SK-N-SH (cell line): Measurements from ENCODE around the gene DCUN1D3. TPM values are rescaled to one million over a fixed set of nuclear protein-coding genes. Genes with fewer than 3 reads are reported as not detected.

ENCODE experiments used
- CTCF ChIA-PET: fragments of 300-600, 350-600 bp; formaldehyde crosslinking; extraction: SDS; loops from one replicate; lab custom pipeline; 2021; lab: Yijun Ruan, JAX
- POLR2A ChIA-PET: fragments of 350-600 bp; sonication (Branson Sonifier 250); formaldehyde crosslinking; extraction: SDS; loops from one replicate; lab custom pipeline; 2020; ENCODE audit warnings: antibody characterized with exemption, inconsistent platforms; lab: Yijun Ruan, JAX
- DNase-seq: peaks from one replicate; pipeline ENCODE4 v3.0.0; 2012
- H2AFZ ChIP-seq: fragments of 200-600 bp; sonication (generic); 2 replicates; pipeline ENCODE4 v1.8.1; 2016; ENCODE audit warnings: antibody characterized with exemption, mild to moderate bottlenecking, low read depth
- H3F3A ChIP-seq: fragments of 200-600 bp; sonication (generic); replicated peaks from 2 replicates; pipeline ENCODE3; 2016; ENCODE audit warnings: antibody characterized with exemption, mild to moderate bottlenecking; ENCODE audit not compliant: insufficient read depth
- H3K27ac ChIP-seq, 2 experiments: fragments of 200-500 bp in 1 of 2; fragments of 200-600 bp in 1 of 2; sonication (Bioruptor generic) in 1 of 2; sonication (generic), shearing (Covaris generic) in 1 of 2; 2 replicates each; pipeline versions ENCODE4 v1.5.1 to v1.6.1; 2014 to 2016; ENCODE audit warnings: low read depth in 2 of 2, inconsistent platforms in 1 of 2, low read length in 1 of 2, mild to moderate bottlenecking in 1 of 2, mixed read lengths in 1 of 2
- H3K27me3 ChIP-seq: fragments of 200-600 bp; sonication (generic), shearing (Covaris generic); 2 replicates; pipeline ENCODE4 v1.6.1; 2016; ENCODE audit warnings: mixed run types; ENCODE audit not compliant: insufficient read depth
- H3K36me3 ChIP-seq, 2 experiments: fragments of 200-500 bp in 1 of 2; fragments of 200-600 bp in 1 of 2; sonication (Bioruptor generic) in 1 of 2; sonication (generic) in 1 of 2; replicated peaks in 1 of 2; 2 replicates each; pipeline versions ENCODE3 to v1.5.1; 2014 to 2016; ENCODE audit warnings: low read length in 1 of 2, mild to moderate bottlenecking in 1 of 2; ENCODE audit not compliant: insufficient read depth in 2 of 2, control insufficient read depth in 1 of 2
- H3K4me1 ChIP-seq, 2 experiments: fragments of 200-500 bp in 1 of 2; fragments of 200-600 bp in 1 of 2; sonication (Bioruptor generic) in 1 of 2; sonication (generic), shearing (Covaris generic) in 1 of 2; 2 replicates each; pipeline versions ENCODE4 v1.5.1 to v1.6.1; 2014 to 2016; ENCODE audit warnings: low read depth in 1 of 2, low read length in 1 of 2, mixed run types in 1 of 2; ENCODE audit not compliant: insufficient read depth in 2 of 2, control insufficient read depth in 1 of 2
- H3K4me2 ChIP-seq: fragments of 200-600 bp; sonication (generic), shearing (Covaris generic); 2 replicates; pipeline ENCODE4 v1.6.1; 2017; ENCODE audit warnings: mixed run types
- H3K4me3 ChIP-seq, 2 experiments: fragments of 200-500 bp in 1 of 2; fragments of 200-600 bp in 1 of 2; sonication (Bioruptor generic) in 1 of 2; sonication (generic), shearing (Covaris generic) in 1 of 2; 2 replicates each; pipeline versions ENCODE4 v1.5.1 to v1.8.1; 2014 to 2016; ENCODE audit warnings: low read depth in 2 of 2, inconsistent platforms in 1 of 2, low read length in 1 of 2, mild to moderate bottlenecking in 1 of 2, mixed read lengths in 1 of 2, moderate library complexity in 1 of 2
- H3K79me2 ChIP-seq: fragments of 200-600 bp; sonication (generic); 2 replicates; pipeline ENCODE4 v1.8.1; 2017; ENCODE audit warnings: mild to moderate bottlenecking; ENCODE audit not compliant: insufficient read depth
- H3K9ac ChIP-seq: fragments of 200-600 bp; sonication (generic); 2 replicates; pipeline ENCODE4 v1.6.1; 2017; ENCODE audit warnings: mixed run types
- H3K9me2 ChIP-seq: fragments of 200-600 bp; sonication (generic); 2 replicates; pipeline ENCODE4 v1.6.1; 2017; ENCODE audit warnings: mixed run types
- H3K9me3 ChIP-seq: fragments of 200-600 bp; sonication (generic); 2 replicates; pipeline ENCODE4 v1.6.1; 2017; ENCODE audit warnings: mixed run types, mild to moderate bottlenecking, moderate library complexity
- H4K20me1 ChIP-seq: fragments of 200-600 bp; sonication (generic); 2 replicates; pipeline ENCODE4 v1.6.1; 2017; ENCODE audit warnings: mild to moderate bottlenecking, mixed run types; ENCODE audit not compliant: insufficient read depth
- EP300 ChIP-seq, 2 experiments: IDR thresholded peaks; 2 replicates each; pipeline versions ENCODE4 v1.4.0 to v1.6.1; 2012; ENCODE audit warnings: borderline replicate concordance in 1 of 2, low read depth in 1 of 2, low read length in 1 of 2
- FOSL2 ChIP-seq: IDR thresholded peaks from 2 replicates; pipeline ENCODE4 v1.4.0; 2012; ENCODE audit warnings: low read depth, mild to moderate bottlenecking, moderate library complexity, borderline replicate concordance
- FOXJ3 ChIP-seq: sonication (generic); formaldehyde crosslinking; IDR thresholded peaks from 2 replicates; pipeline ENCODE4 v1.5.1; 2020; ENCODE audit warnings: mild to moderate bottlenecking, missing genetic modification reagents
- FOXM1 ChIP-seq: IDR thresholded peaks from 2 replicates; pipeline ENCODE4 v1.4.0; 2012; ENCODE audit warnings: low read depth, mild to moderate bottlenecking
- IRF3 ChIP-seq: fragments of 150-350 bp; IDR thresholded peaks from 2 replicates; pipeline ENCODE4 v1.6.1; 2016; ENCODE audit warnings: mild to moderate bottlenecking, low read depth, low read length
- JUND ChIP-seq: IDR thresholded peaks from 2 replicates; pipeline ENCODE4 v1.4.0; 2012
- MAX ChIP-seq: IDR thresholded peaks from 2 replicates; pipeline ENCODE4 v1.4.0; 2012; ENCODE audit warnings: low read depth
- MEF2A ChIP-seq: IDR thresholded peaks from 2 replicates; pipeline ENCODE4 v1.4.0; 2012; ENCODE audit warnings: low read depth, borderline replicate concordance
- MXI1 ChIP-seq: IDR thresholded peaks from 2 replicates; pipeline ENCODE4 v1.6.1; 2012; ENCODE audit warnings: mild to moderate bottlenecking, low read depth, low read length, improper control_type of control experiment
- NFIC ChIP-seq: IDR thresholded peaks from 2 replicates; pipeline ENCODE4 v1.4.0; 2012; ENCODE audit warnings: borderline replicate concordance
- PBX3 ChIP-seq: IDR thresholded peaks from 2 replicates; pipeline ENCODE4; 2012
- RCOR1 ChIP-seq: fragments of 150-350 bp; IDR thresholded peaks from 2 replicates; pipeline ENCODE4 v1.6.1; 2017; ENCODE audit warnings: antibody characterized with exemption, low read length
- RFX5 ChIP-seq: IDR thresholded peaks from 2 replicates; pipeline ENCODE4 v1.6.1; 2012; ENCODE audit warnings: mild to moderate bottlenecking, improper control_type of control experiment, low read length
- RXRA ChIP-seq: IDR thresholded peaks from 2 replicates; pipeline ENCODE4 v1.4.0; 2012; ENCODE audit warnings: low read depth, mild to moderate bottlenecking, borderline replicate concordance
- SIN3A ChIP-seq: IDR thresholded peaks from 2 replicates; pipeline ENCODE4 v1.6.1; 2012; ENCODE audit warnings: low read depth, mild to moderate bottlenecking, low read length, moderate library complexity, borderline replicate concordance
- SMC3 ChIP-seq: IDR thresholded peaks from 2 replicates; pipeline ENCODE4 v1.6.1; 2012; ENCODE audit warnings: low read depth, low read length, improper control_type of control experiment
- TAF1 ChIP-seq: IDR thresholded peaks from 2 replicates; pipeline ENCODE4 v1.6.1; 2012; ENCODE audit warnings: low read depth, mild to moderate bottlenecking, low read length, moderate library complexity, borderline replicate concordance
- USF1 ChIP-seq: IDR thresholded peaks from 2 replicates; pipeline ENCODE4 v1.4.0; 2012; ENCODE audit warnings: low read depth, borderline replicate concordance
- USF2 ChIP-seq: fragments of 150-350 bp; IDR thresholded peaks from 2 replicates; pipeline ENCODE4 v1.6.1; 2017; ENCODE audit warnings: antibody characterized with exemption, low read length, low read depth, borderline replicate concordance
- ZBTB33 ChIP-seq: IDR thresholded peaks from 2 replicates; pipeline ENCODE4 v1.4.0; 2012; ENCODE audit warnings: low read depth, borderline replicate concordance
- WGBS: methylation state at CpG from one replicate; pipeline ENCODE4 v1.1.6; 2017; ENCODE audit warnings: low lambda C conversion rate; 5-methylcytosine and 5-hydroxymethylcytosine counted together
- polyA plus RNA-seq, 3 experiments: library from polyadenylated mRNA; depleted of rRNA; stranded (reverse); fragments of >200 nt; gene quantifications; 2 replicates each; pipeline ENCODE4 v1.2.3, GENCODE V29; 2012

DCUN1D3 gene
- polyA plus RNA-seq, 1 of the 3 experiments (the other 2 are of a cell fraction) = 4.7 TPM

- TF ChIP-seq NFIC = no peak
- no peak for TF ChIP-seq IRF3
- TF ChIP-seq ZBTB33 = no peak
- no peak for TF ChIP-seq USF1
- TF ChIP-seq FOSL2 = no peak
- TF ChIP-seq MEF2A = no peak
- no peak for TF ChIP-seq RXRA
- TF ChIP-seq JUND = no peak
- TF ChIP-seq RFX5 = no peak
- Histone ChIP-seq H3K27me3 (no peaks in the 10 kb centered on the region), H3K4me2 (no peak overlapping the region), H3K4me3 (no peak overlapping the region), H3K9ac (no peak overlapping the region), H3K36me3 (peaks cover 12 to 30% of the 10 kb centered on the region in 2 experiments), H3K9me2 (no peaks in the 10 kb centered on the region), H3K27ac (no peak overlapping the region), H3K4me1 (peaks cover 0 to 5% of the 10 kb centered on the region in 2 experiments; a peak in 3 of 4 replicates), H3K79me2 (peaks cover 100% of the 10 kb centered on the region), H4K20me1 (peaks cover 15% of the 10 kb centered on the region), H2AFZ (no peak overlapping the region), H3F3A (no peaks in the 10 kb centered on the region), H3K9me3 (no peaks in the 10 kb centered on the region)
- 77% methylated on average over 2 of the region's 2 CpGs for WGBS
- ChIA-PET CTCF (no interaction called here), POLR2A (no interaction called here)
- no peak for DNase-seq
Observed at GRCh38 chr16:20894388-20894787, 5.8 kb downstream of the DCUN1D3 start.

- Histone ChIP-seq H3K79me2 (peaks cover 98% of the 10 kb centered on the region), H3K9me3 (no peaks in the 10 kb centered on the region), H2AFZ (no peak overlapping the region), H3K4me2 (no peak overlapping the region), H3K27ac (no peak overlapping the region), H4K20me1 (peaks cover 8% of the 10 kb centered on the region), H3K9me2 (no peaks in the 10 kb centered on the region), H3K4me1 (no peaks in the 10 kb centered on the region; a peak in 1 of 4 replicates), H3K36me3 (peaks cover 6 to 8% of the 10 kb centered on the region in 2 experiments), H3K4me3 (no peak overlapping the region), H3F3A (no peaks in the 10 kb centered on the region), H3K9ac (no peak overlapping the region), H3K27me3 (no peaks in the 10 kb centered on the region)
- WGBS = 95% methylated on average over 4 of the region's 4 CpGs
- CTCF ChIA-PET = interaction anchor here (0.8 kb wide), 1 partner anchor 15 kb away, joined by 3 read pairs; no protein-coding TSS in a partner anchor
- TF ChIP-seq RFX5 (no peak), FOXJ3 (CRISPR knock-in tag) (no peak), SMC3 (no peak), MAX (no peak), RXRA (no peak), TAF1 (no peak), SIN3A (no peak), RCOR1 (no peak), FOXM1 (no peak), NFIC (no peak), EP300 (IDR thresholded peaks at IDR 0.05; ENCODE audit: borderline replicate concordance in 1 of 2, low read depth in 1 of 2, low read length in 1 of 2) (no peak), PBX3 (no peak), USF1 (no peak), MXI1 (no peak), USF2 (no peak)
- no peak for DNase-seq
- POLR2A ChIA-PET = no interaction called here
Observed at GRCh38 chr16:20889625-20890275, 10.4 kb downstream of the DCUN1D3 start.
